Vagina (tissue), 2 donors: Measurements from ENCODE around the gene SZRD1.

ENCODE experiments used
- POLR2A ChIP-seq, 2 donors: fragments of 450-650 bp; IDR thresholded peaks; one replicate each; pipeline ENCODE4 v1.6.1; 2017; ENCODE audit warnings: antibody characterized with exemption in 2 of 2, mild to moderate bottlenecking in 2 of 2, moderate library complexity in 2 of 2
- TF ChIP-seq, protein P1 (sequence below), 3 experiments: fragments of 450-650 bp in 2 of 3; fragments of 200-600 bp in 1 of 3; sonication (generic) in 1 of 3; IDR thresholded peaks; one replicate each; pipeline ENCODE4 v1.5.1; 2017 to 2019; ENCODE audit warnings: antibody characterized with exemption in 3 of 3, mild to moderate bottlenecking in 2 of 3, moderate library complexity in 2 of 3

DNA sequence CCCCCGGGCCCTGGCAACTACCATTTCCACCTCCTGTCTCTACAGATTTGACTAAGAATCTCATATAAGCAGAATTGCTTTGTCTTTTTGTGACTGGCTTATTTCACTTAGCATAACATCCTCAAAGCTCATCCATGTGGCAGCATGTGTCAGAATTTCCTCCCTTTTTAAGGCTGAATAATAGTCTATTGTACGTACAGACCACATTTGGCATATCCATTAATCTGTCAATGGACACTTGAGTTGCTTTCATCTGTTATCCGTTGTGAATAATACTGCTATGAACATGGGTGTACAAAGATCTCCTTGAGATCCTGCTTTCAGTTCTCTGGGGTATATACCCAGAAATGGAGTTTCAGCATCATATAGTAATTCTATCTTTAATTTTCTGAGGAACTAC lies 46.1 kb downstream of the SZRD1 start:
- no peak for TF ChIP-seq POLR2A (IDR thresholded peaks at IDR 0.05)
- TF ChIP-seq, protein P1, sequence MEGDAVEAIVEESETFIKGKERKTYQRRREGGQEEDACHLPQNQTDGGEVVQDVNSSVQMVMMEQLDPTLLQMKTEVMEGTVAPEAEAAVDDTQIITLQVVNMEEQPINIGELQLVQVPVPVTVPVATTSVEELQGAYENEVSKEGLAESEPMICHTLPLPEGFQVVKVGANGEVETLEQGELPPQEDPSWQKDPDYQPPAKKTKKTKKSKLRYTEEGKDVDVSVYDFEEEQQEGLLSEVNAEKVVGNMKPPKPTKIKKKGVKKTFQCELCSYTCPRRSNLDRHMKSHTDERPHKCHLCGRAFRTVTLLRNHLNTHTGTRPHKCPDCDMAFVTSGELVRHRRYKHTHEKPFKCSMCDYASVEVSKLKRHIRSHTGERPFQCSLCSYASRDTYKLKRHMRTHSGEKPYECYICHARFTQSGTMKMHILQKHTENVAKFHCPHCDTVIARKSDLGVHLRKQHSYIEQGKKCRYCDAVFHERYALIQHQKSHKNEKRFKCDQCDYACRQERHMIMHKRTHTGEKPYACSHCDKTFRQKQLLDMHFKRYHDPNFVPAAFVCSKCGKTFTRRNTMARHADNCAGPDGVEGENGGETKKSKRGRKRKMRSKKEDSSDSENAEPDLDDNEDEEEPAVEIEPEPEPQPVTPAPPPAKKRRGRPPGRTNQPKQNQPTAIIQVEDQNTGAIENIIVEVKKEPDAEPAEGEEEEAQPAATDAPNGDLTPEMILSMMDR (IDR thresholded peaks at IDR 0.05), result no peak
